GM12873 (cell line): ENCODE measurements around the gene CDYL.

Experiments used
- CTCF ChIP-seq: IDR thresholded peaks from 2 replicates; pipeline ENCODE4 v1.5.1; 2012; ENCODE audit warnings: low read depth, mild to moderate bottlenecking, moderate library complexity, low read length, control low read depth; ENCODE audit not compliant: insufficient read depth; ENCODE audit errors: missing control alignments

Gene CDYL

GRCh38 chr6:4780360-4780812 lies 4.2 kb downstream of the CDYL start:
- TF ChIP-seq CTCF, result no peak

- TF ChIP-seq CTCF, result no peak
Measured at GRCh38 chr6:4781426-4781825, 5.2 kb downstream of the CDYL start.

GRCh38 chr6:4781967-4782575 lies 5.9 kb downstream of the CDYL start:
- TF ChIP-seq CTCF, result no peak

- TF ChIP-seq CTCF, result no peak
Measured at GRCh38 chr6:4786996-4787395, 10.8 kb downstream of the CDYL start.

GRCh38 chr6:4788482-4788881 lies 12.3 kb downstream of the CDYL start:
- TF ChIP-seq CTCF, result no peak

GRCh38 chr6:4788953-4789584 lies 12.9 kb downstream of the CDYL start:
- peak; percentile 71 for TF ChIP-seq CTCF

- peak; percentile 48 for TF ChIP-seq CTCF
Measured at GRCh38 chr6:4790158-4790899, 14.1 kb downstream of the CDYL start.
